ENCODE measurements around the gene SCYL1. TPM values are rescaled to one million over a fixed set of nuclear protein-coding genes. Genes with fewer than 3 reads are reported as not detected.

SCYL1 gene
- total RNA-seq, 4 donors from 2014 or later: 40.6 to 63.3 (median 52.6) TPM

- H3K9me3 ChIP-seq: no peaks in the 10 kb centered on the region
- H3K27ac ChIP-seq: peak overlapping the region; percentile 95 to 100 (median 98)
- intact Hi-C loops (cut with DNase I): no loop called here
- H3K4me3 ChIP-seq: peak overlapping the region; percentile 47 to 96 (median 76)
- peaks cover 16 to 57% (median 43%) of the 10 kb centered on the region in 3 donors for H3K36me3 ChIP-seq
- no peaks in the 10 kb centered on the region for H3K27me3 ChIP-seq
- no peak for DNase-seq
- WGBS, 2 donors: 0% methylated on average over 2 of the region's 2 CpGs
- peaks cover 9 to 44% (median 19%) of the 10 kb centered on the region in 3 donors for H3K4me1 ChIP-seq
- TF ChIP-seq CTCF (IDR thresholded peaks at IDR 0.05) (no peak), POLR2A (IDR thresholded peaks at IDR 0.05) (peak in 1 of 4 donors; percentile 15)
These were observed 23.8 kb upstream of the SCYL1 start for GRCh38 chr11:65501186-65501471.

GRCh38 chr11:65501472-65502273 lies 23.2 kb upstream of the SCYL1 start:
- Histone ChIP-seq H3K9me3 (no peaks in the 10 kb centered on the region), H3K27me3 (no peaks in the 10 kb centered on the region), H3K27ac (peak overlapping the region; percentile 95 to 100 (median 98)), H3K36me3 (peaks cover 16 to 63% (median 43%) of the 10 kb centered on the region in 3 donors), H3K4me1 (peaks cover 4 to 44% (median 18%) of the 10 kb centered on the region in 3 donors), H3K4me3 (peak overlapping the region; percentile 47 to 96 (median 76))
- intact Hi-C loops (cut with DNase I): no loop called here
- DNase-seq: no peak
- TF ChIP-seq POLR2A (IDR thresholded peaks at IDR 0.05) (peak in 3 of 4 donors; percentile 8 to 47 (median 15)), CTCF (IDR thresholded peaks at IDR 0.05) (peak in 1 of 6 experiments; percentile 12)
- WGBS, 2 donors: 0% methylated on average over 3 of the region's 3 CpGs

- Histone ChIP-seq H3K27me3 (no peaks in the 10 kb centered on the region), H3K36me3 (peaks cover 16 to 65% (median 43%) of the 10 kb centered on the region in 3 donors), H3K4me1 (peaks cover 0 to 44% (median 21%) of the 10 kb centered on the region in 3 donors), H3K4me3 (peak overlapping the region; percentile 47 to 96 (median 76)), H3K27ac (peak overlapping the region; percentile 95 to 100 (median 98)), H3K9me3 (no peaks in the 10 kb centered on the region)
- intact Hi-C loops (cut with DNase I): no loop called here
- TF ChIP-seq POLR2A (IDR thresholded peaks at IDR 0.05): no peak
- TF ChIP-seq CTCF (IDR thresholded peaks at IDR 0.05): no peak
- no peak for DNase-seq
These were observed 22.7 kb upstream of the SCYL1 start for GRCh38 chr11:65502274-65502554.

- Histone ChIP-seq H3K4me1 (peaks cover 0 to 49% (median 26%) of the 10 kb centered on the region in 3 donors), H3K9me3 (no peaks in the 10 kb centered on the region), H3K36me3 (peaks cover 16 to 65% (median 43%) of the 10 kb centered on the region in 3 donors), H3K4me3 (peak overlapping the region; percentile 47 to 96 (median 76)), H3K27me3 (no peaks in the 10 kb centered on the region), H3K27ac (peak overlapping the region; percentile 61 to 100 (median 97))
- no peak for DNase-seq
- WGBS, 2 donors: 0 to 1% methylated on average over 6 of the region's 6 CpGs
- TF ChIP-seq POLR2A (IDR thresholded peaks at IDR 0.05): peak in 3 of 4 donors; percentile 17 to 66 (median 47)
- TF ChIP-seq CTCF (IDR thresholded peaks at IDR 0.05): no peak
- intact Hi-C loops (cut with DNase I): no loop called here
These were observed 22.1 kb upstream of the SCYL1 start for GRCh38 chr11:65502555-65503367.
